Measurements from ENCODE around the gene PKNOX2.

Gene PKNOX2

DNA sequence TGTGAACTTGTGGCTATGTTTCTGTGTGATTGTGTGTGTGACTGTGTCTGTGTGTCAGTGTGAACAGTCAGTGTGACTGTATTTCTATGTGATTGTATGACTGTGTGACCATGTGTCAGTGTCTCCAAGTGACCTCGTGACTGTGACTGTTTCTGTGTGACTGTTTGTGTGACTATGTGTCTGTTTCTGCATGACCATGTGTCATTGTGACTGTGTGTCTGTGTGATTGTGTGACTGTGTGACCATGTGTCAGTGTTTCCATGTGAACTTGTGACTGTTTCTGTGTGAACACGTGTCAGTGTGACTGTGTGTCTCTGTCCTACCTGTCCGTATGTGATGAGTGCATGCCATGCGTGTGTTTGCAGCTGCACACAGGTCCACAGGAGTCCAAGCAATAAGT lies 8.8 kb upstream of the PKNOX2 start:
- no peak for FAIRE-seq

DNA sequence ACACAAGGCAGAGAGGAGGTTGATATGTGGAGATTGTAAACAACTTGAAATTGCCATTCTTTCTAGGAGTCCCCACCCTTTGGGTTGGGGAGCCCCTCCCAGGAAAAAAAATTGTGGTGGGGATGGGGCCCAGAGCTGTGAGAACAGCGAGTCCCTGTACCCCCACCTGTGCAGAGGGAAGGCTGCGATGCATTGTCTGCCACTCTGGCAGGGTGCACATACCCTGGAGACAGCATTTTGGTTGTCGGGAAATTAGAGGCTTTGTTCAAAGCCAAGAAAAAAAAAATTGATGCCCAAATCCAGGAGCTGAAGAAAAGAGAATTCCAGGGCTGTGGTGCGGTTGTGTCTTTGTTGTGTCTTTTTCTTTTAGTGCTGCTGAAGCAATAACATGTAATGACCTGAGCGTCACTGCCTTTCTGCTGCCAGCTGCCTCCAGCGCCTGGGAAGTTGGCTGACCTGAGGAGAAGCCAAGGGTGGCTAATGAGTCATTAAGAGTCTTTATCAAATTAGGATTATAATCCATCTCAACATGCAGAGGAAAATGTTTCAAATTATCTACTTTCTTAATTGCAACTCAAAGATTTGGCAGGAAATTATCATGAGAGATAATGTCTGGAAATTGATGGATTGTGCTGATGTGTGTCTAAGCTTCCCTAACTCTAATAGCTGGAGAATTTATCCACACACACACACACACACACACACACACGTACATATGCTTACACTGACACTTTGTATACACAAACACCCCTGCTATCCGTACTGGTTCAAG lies 8.0 kb upstream of the PKNOX2 start:
- no peak for FAIRE-seq

DNA sequence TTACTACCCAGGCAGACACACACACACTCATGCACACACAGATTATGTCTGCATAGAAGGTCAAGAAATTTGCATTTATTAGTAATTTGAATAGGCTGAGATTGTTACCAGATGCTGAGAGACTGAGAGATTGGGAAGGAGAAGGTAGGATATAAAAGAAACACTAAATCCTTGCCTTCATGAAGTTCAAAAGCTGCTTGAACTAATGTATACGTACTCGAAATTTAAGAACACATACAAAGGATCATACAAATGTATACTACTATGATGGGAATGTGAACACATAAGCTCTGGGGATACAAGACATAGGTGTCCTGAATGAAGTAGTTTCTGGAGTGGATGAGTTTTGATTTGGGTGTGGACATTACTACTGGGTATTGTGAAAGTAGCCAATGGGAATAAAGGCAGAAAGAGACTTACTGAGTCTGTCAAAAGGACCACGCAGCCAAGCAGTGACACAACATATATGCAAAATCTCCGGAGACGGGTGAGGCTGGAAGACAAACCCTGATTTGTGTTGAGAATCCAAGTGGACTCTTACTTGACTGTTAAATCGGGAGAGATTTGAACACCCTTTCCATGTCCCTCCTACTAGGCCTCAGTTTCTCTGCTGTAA lies 7.3 kb upstream of the PKNOX2 start:
- FAIRE-seq = no peak

DNA sequence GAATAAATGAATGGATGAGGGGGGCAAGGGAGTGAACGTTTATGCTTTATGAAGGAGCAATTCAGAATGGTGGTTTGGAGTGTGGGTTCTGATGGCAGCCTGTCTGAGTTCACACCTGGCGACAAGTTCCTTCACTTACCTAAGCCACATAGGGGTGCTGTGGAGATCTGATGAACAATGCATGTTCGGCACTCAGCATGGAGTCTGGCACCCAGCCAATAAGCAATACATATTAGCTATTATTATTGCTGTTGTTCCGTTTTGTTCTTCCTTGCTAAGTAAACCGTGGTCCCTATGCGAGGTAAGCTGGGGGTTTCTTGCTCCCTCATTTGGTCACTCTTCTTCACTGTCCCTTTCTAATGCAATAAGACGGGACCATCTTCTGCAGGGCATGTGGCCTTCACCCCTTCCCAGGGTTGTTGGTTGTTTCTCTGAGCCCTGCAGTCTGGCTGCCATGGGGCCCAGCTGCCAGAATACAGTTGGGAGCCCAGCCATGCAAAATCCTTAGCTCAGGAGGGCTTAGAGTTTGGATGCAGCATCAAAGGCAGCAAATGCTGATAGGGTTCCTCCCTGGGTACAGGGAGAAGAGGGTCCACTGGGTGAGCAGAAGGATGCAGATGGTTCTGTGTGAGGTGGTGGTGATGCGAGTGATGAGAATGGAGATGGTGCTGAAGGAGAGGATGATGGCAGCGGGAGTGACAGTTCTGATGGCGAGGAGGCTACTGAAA lies 6.4 kb upstream of the PKNOX2 start:
- no peak for FAIRE-seq

DNA sequence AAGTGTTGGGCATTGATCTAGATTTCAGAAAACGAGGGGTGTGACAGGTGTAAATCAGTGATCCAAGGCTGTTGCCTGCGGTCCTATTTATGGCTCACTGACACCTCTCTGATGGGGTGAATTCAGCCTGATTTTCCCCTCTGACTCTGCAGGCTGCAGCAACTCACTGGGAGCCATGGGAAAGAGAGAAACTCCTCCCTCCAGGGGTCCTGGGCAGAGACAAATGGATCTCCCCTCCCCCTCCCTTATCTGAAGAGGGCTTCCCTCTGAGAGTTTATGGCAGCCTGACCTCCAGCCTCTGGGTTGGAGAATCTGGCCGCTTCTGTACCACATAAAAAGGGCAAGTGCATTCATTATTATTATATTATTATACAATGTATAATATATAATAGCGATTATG lies 1.8 kb upstream of the PKNOX2 start:
- FAIRE-seq = no peak

DNA sequence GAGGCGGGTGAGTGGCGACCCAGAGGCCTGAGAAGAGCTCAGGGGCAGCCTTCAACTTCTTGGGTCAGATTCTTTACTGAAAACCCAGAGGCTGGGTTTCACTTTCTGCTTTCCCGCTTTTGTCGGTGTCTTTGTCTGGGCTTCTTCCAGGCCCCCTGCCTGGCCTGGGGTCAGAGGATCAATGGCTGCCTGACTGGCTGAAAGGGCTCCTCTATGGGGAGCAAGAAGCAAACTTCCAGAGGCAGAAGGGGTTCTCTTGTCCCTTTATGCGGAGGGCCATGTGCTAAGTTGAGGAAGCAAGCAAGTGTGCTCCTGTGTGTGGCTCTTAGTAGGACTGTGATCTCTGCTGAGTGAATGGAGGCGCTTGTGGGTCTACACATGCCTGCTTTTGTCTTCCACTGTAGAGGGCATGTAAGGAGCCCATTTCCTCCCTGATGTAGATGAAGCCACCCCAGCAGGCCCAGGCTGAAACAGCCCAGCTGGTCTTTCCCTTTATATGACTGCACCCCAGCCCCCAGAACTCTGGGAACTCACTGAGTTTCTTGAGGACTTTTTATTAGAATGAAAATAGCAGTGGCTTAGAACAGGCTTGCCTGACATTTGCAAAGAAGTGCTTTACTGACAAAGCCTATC lies 1.0 kb upstream of the PKNOX2 start:
- no peak for FAIRE-seq

DNA sequence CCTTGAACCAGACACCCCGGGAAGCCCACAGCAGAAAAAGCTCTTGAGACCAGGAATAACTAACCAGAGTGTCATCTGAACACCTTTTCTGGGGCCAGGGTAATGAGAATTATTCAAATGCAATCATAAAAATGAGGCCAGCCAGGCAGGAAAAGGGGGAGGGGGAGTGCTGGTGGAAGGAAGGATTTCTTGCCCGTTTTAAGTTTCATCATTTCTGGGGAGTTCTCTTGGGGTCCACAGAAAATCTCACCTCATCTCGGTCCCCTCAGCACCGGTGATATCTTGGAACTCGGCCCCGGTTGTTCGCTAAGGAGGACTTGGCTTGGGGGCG lies 495 bp upstream of the PKNOX2 start:
- FAIRE-seq = no peak

DNA sequence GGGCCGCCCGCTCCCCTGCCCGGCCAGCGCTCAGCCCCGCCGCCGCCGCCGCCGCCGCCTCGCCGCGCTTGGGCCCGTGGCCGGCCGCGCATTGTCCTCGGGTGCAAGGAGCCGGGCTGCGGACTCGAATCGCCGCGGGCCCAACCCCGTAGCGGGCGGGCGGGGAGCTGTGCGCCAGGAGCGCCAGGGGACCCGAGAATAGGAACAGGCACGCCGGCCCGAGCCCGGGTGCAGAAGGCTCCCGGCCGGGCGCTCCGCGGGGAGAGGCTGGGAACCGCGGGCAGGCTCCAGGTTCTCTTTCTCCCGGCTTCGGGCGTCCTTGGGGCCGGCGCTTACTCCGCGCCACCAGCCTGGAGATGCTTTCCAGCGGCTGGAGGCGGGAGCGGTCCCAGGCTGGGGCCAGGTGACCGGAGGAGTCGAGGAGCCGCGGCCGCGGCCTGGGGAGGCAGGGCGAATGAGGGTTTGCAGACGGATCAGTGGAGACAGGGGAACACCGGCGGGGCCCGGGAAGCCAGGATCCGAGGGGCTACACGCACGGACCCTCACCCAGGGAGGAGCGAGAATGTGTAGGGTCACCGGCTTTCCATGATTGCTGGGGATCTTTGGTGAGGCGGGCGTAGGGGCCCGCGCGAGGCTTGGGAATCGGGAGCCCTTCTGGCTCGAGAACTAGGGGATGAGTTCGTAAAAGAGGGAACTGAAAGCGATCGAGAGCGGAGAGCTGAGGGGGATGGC lies 726 bp downstream of the PKNOX2 start:
- FAIRE-seq = no peak

DNA sequence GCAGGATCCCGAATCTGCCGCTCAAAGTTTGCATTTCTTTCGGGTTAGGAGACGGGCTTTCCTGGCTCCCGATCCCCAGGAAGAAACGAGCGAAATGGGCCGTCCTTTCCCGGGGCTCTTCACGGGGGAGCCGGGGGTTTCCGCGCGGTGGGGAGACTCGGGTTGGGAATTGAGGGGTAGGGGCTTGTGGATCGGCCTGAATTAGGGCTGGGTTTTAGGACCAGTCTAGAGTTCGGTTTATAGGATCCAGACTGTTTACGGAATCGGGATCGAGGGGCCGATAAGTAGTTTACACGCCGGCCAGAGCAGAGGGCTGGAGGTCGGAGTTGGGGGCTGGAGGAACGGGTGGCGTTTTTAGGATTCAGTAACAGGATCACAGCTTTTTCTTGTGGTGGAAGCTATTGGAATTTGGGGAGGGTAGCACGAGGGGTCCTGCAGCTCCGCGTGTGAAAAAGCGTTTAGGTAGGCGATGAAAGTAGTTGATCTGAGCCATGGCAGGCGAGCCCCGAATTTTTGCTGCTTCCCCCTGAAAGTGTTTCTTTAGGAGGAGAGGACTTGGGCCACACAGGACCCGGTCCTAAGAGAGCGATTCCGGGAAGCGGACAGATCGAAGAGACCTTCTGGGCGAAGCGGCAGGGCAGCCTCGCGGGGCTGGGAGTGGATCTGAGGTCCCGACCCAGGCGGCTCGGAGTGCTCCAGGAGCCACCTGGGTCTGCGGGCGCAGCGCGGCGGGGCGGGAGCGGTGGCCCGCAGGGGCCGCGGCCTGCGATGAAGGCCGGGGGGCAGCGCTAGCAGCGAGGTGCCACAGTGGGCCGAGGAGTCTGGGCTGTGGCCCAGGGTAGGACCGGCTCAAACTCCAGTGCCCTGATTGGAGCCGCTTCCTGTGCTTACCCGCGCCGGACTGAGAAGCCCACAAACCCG lies 1.6 kb downstream of the PKNOX2 start:
- no peak for FAIRE-seq

DNA sequence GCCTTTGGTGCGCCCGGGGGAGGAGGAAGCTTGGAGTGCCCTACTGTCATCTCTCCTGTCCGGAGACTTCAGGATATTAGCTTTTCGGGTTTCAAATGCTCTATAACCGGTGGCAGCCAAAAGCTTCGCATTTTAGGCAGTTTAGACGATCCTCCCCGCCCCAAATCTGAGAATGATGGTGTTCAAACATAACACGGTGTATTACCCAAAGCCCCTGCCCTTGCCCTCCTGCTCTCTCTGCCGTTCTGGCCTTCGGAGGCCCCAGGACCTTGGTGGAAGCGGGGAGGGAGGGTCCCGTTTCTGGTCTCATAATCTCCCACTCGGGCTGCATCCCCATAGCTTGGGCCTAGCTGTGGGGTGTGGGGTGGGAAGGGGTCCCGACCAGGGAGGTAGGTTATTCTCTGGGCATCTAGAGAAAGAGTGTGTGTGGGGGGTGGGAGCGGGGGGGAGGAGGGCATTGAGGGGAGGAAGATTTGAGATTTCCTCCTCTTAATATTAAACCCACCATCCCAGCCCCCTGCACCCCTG lies 2.3 kb downstream of the PKNOX2 start:
- no peak for FAIRE-seq

DNA sequence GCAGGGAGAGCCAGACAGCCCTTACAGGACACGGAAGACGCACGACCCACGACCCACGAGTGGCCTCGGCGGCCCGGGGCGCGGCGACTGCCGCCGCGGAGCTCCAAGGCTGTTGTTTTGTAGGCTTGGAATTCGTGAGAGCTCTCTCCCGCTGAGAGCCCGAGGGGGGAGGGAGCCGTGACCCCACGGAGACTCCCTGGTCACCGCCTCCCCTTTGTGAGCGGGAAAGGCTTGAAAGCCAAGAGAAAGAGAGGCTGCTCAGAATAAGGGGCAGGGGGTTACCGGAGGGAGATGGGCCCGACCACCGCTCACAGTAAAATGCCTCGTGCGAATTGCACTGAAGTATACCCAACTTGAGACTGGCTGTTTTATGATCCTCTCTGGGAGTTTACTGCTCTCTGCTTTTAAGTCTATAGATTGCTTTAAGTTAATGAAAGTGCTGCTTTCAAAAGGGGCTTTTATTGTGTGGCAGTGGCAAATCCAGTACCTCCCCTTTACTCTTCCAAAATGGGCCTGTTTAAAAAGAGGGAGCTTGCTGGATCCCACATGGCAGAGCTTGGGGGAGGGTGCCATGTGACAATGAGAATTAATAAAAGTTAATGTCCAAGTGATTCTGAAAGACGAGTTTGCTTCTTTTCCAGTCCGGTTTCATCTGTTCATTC lies 2.9 kb downstream of the PKNOX2 start:
- FAIRE-seq = no peak

DNA sequence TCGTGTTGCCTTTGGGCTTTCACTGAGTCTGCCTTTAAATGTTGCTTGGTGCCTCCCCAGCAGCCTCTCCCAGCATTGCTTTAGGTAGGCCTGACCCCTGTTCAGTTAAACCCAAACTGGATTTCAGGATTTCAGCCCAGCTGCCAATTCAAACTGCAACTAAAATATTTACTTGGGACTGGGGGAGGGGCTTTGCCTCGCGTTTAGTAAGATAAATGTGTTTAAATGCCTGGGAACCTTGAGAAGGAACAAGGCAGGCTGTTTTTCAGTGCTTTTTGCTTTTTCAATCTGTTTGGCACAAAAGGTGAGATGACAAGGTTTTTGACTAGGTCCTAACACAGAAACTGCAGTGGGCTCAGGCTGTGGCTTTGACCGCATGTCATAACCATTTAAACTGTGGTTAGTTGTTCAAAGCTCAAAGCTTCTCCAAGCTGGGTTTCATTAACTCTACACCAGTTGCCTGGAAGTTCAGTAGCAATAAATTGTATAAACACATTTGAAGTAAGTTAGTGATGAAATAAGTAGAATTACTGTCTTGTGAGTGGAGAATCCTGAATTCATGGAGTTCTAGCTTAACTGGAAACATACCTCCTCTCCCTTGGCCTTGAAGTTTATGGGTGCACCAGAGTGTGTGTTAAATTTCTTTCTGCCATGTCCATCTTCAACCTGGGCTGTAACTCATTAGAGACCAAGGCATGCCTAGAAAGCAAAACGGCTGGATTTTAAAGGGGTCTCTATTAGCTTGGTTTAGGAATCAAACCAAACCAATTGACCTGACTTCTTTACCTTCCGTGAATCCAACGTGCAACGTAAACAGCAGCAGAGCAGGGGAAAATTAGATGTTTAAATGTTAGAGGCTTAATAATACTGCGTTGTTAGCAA lies 3.6 kb downstream of the PKNOX2 start:
- no peak for FAIRE-seq

DNA sequence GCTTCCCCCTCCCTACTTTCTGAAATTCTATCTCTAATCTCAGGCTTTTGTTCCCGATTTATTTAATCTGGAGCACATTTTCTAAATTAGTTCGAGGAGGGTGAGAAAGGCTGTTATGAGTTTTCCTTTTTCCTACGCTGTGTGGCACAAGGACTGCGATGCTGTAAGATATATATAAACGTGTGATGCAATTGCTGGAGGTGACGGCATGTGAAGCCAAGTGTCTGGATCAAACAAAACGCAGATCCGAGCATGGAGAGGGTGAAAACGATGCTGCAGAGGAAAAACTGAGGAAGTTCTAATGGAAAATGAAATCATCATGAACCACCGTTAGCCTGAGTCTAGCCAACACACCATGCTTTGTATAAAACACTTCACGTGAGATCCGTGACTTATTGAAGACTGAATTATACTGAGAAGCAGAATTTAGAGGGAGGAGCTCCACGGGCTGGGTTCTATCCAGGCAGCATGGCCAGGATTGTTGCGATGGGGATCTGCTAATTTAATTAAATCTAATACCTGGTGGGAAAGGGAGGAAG lies 4.4 kb downstream of the PKNOX2 start:
- no peak for FAIRE-seq

DNA sequence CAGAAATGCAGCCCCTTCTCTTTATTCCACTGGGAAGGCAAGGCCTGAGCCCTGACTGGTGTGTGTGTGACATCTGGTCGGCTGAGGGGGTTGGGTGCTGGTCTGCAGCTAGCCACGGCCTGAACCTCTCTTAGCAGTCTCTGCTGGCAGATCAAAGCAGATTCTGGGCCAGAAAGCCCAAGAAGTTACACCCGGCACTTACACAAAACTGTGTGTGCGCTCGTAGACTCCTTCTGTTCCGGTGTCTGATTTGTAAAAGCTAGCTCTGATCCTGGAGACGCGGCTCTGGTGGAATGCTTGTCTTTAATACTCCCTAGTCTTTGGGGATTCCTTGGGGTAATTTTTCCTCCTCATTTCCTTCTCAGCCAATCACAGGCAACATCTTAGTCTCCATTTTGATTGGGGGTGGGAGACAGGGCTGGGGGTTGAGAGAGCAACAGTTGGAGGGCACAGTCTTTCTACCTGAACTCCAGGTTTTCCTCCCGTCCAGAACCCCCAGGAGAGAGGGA lies 5.5 kb downstream of the PKNOX2 start:
- FAIRE-seq = no peak

DNA sequence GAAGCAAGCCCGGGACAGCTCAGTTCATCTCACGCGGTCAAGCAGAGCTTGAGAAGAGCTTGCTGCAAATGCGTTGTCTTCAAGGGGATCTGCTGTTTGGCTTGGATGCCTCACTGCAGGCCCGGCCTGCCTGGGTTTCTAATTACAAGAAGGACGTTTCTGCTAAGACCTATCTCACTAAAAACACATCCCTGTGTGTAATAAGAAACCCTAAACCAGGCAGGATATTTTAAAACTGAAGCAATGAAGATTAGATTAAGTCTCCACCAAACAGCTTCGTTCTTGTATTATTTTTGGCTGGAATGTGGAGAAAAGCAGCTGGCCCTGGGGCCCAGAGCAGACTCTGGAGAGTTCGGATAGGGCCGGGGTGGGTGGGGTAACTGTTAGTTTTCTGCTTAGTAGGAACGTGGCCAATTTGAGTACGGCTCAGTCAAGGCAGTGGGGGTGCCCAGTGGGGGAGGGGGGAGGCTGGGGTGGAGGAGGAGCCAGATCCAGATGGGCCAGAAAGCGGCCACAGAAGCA lies 6.0 kb downstream of the PKNOX2 start:
- FAIRE-seq = no peak

DNA sequence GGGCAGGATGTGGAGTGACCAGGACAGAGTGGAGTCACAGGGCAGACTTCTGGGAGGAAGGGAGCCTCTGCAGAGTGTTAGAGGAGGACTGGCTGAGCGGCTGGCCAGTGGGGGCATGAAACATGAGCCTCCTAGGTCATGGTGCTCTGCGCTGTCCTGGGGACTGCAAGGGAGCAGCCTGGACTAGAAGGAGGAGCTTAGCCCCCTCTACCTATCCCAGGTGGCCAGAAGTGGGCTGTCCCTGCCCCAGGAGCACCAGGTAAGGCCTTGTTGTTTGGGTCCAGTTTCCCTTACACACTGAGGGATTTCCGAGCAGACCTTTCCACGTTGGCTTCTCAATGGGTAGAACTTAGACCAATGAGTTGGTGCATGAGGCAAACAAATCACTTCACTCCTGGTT lies 7.4 kb downstream of the PKNOX2 start:
- FAIRE-seq = no peak

DNA sequence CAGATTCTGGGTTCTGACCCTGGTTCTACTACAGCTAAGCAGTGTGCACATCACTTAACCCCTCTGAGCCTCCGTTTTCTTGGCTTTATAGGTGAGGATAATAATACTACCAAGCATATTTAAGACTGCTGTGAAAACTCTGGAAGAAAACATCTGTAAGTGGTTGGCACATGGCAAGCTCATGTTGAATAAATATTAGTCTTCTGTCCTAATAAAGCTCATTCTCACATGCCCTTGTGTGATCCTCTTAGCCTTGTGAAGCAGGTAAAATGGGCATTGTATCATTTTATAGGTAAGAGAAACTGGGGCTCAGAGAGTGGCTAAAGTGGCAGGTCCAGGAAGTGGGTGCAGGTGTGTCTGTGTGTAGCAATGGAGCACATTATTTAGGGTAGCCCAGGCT lies 8.5 kb downstream of the PKNOX2 start:
- FAIRE-seq = no peak

DNA sequence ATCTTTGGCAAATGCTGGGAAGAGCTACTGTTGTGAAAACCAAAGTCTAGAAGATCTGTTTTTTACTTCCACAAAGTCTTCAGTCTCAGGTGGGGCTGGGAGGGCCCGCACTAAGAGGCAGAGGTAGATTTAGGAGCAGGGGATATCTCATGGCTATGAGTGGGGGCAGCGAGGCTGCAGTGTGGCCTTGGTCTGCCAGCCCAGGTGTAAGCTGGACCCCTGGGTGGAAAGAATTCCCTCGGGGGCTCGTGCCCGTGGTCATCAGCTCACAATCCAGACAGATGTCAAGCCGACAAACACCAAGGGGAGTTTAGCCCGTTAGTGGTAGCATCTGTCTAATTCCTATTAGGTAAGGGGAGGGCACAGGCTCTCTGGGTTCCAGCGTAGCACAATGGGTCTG lies 9.0 kb downstream of the PKNOX2 start:
- no peak for FAIRE-seq

DNA sequence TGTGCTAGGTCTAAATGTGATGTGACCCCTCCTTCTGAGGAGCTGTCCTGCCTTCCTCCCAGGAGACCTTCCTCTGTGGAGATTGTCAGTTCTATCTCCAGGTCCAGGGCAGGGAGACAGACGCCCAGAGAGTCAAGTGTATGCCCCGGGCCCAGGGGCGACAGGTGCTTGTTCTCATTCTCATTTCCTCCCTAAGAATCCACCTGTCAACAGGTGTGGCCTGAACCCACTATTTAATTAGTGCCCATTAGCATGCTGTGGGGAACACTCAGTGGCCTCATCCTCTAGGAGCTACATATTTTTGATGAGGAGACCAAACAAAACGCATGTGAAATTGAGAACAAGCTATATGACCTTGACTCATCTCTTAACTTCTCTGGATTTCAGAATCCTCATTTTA lies 9.5 kb downstream of the PKNOX2 start:
- no peak for FAIRE-seq

Measured in A204.1 (cell line).